NCI-H2107 treated with DMSO at 0.1 percent for 48 hours (cell line): Measurements from ENCODE around the gene FZD1.
A peak's percentile ranks its signal among the peaks of the same experiment; 100 is the strongest.

ENCODE experiments used
- DNase-seq: peaks from one replicate; lab custom pipeline; 2025; ENCODE audit not compliant: unreplicated experiment; lab: John Stamatoyannopoulos, UW

Gene FZD1

GRCh38 chr7:91264924-91265681 is 870 bp downstream of the FZD1 start:
- DNase-seq, result peak; percentile 55

- no peak for DNase-seq
Observed at GRCh38 chr7:91265693-91266066, 1.4 kb downstream of the FZD1 start.

- no peak for DNase-seq
Observed at GRCh38 chr7:91266067-91266688, 1.9 kb downstream of the FZD1 start.

DNA sequence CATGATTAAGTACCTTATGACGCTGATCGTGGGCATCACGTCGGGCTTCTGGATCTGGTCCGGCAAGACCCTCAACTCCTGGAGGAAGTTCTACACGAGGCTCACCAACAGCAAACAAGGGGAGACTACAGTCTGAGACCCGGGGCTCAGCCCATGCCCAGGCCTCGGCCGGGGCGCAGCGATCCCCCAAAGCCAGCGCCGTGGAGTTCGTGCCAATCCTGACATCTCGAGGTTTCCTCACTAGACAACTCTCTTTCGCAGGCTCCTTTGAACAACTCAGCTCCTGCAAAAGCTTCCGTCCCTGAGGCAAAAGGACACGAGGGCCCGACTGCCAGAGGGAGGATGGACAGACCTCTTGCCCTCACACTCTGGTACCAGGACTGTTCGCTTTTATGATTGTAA is 2.5 kb downstream of the FZD1 start:
- DNase-seq, result no peak

DNA sequence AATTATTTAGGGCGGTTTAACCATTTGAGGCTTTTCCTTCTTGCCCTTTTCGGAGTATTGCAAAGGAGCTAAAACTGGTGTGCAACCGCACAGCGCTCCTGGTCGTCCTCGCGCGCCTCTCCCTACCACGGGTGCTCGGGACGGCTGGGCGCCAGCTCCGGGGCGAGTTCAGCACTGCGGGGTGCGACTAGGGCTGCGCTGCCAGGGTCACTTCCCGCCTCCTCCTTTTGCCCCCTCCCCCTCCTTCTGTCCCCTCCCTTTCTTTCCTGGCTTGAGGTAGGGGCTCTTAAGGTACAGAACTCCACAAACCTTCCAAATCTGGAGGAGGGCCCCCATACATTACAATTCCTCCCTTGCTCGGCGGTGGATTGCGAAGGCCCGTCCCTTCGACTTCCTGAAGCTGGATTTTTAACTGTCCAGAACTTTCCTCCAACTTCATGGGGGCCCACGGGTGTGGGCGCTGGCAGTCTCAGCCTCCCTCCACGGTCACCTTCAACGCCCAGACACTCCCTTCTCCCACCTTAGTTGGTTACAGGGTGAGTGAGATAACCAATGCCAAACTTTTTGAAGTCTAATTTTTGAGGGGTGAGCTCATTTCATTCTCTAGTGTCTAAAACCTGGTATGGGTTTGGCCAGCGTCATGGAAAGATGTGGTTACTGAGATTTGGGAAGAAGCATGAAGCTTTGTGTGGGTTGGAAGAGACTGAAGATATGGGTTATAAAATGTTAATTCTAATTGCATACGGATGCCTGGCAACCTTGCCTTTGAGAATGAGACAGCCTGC is 3.1 kb downstream of the FZD1 start:
- DNase-seq, result no peak

GRCh38 chr7:91270372-91270771 is 6.1 kb downstream of the FZD1 start:
- no peak for DNase-seq

- no peak for DNase-seq
Observed at GRCh38 chr7:91276909-91277308, 12.7 kb downstream of the FZD1 start.

DNA sequence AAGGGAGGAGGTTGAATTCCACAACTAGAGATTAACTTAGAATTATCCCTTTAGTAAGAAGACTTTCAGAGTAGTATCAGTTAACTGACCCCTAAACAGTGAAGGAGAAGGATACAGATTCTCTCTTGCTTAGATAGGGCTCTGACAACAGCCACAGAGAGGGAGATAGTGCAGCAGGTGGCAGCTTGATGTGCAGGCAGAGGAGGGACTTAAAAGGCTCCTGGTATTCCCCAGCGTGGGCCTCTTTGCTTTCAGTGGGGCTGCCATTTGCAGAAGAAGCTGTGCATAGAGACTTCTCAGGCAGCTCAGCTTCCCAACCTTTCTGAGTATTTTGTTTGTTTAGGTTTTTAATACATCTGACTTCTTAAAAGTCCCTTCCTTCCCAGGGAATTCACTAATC is 16.0 kb downstream of the FZD1 start:
- no peak for DNase-seq

GRCh38 chr7:91280604-91281003 is 16.4 kb downstream of the FZD1 start:
- DNase-seq, result no peak

DNA sequence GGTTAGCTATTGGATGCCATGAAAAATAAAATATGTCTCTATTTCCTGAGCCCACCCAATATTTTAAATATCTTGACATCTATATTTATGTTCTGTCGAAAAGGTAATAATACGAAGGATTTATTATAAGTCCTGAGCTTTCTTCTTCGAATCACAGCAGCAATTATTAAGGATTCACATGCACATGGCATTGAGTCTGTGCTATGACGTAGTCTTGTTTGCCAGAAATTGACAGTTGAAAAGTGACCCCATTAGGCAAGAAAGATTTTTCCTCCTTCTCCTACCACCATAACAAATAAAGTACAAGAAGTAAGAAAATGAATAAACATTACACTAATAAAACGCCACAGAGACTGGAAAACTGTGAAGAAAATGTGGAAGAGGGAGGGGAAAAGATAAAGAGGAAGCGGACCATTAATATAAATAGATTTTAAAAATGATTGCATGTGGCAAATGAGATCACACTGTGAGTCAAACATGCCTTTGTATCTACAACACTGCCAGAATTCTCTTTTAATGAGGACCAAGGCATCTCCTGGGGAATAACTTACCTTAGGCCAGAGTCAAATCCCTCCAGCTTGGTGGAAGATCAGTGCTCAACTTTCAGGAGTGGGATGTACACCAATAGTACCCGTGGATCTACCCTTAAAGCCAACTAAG is 21.6 kb downstream of the FZD1 start:
- DNase-seq, result no peak

DNA sequence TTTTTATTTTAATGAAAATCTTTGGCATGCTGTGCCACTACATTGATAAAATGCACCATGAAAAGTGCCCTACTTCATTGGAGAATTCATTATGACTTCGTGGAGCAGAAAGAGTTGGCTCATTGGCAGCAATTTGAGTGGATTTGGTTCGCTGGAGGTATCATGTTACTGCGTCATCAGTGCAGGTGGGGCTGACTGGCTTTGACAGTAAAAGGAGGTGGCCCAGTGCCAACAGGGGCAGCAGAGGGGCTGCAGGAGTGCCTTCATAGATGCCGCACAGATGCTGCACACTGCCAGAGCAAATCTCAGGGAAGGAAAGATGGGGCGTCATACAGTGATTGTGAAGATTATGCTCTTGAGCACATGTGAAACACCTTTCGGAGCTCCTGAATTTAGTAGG is 22.2 kb downstream of the FZD1 start:
- DNase-seq, result peak; percentile 82

DNA sequence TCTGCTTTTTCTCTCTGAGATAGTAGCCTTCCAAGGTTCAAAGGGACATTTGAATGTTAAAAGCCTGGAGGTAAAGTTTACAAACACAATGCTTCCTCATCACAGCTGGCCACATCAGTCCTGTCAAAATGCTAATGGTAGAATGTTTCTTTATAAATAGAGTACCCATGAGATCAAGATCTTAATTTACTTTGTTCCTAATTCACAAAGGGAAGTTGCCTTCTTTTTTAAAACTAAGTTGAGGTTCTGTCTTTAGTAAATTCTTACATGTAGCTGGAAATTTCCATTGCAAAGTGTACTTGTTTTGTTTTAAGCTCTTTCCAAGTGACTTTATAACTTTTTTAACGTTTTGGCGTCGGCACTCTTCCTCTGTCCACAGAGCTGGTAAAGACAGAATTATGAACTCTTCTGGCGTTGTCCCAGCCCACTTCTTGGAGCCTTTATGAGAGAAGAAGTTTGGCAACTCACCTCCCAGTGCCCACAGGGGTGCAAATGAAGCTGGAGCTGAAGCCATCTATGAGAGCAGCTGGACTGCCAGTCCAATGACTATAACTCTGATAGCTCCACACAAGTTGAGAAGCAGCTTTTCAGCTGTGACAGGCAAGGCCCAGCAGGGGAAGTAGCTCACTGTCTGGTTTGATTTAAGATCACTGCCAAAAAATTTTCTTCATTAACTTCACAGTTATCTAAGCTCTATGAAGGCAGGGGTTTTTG is 23.3 kb downstream of the FZD1 start:
- no peak for DNase-seq

DNA sequence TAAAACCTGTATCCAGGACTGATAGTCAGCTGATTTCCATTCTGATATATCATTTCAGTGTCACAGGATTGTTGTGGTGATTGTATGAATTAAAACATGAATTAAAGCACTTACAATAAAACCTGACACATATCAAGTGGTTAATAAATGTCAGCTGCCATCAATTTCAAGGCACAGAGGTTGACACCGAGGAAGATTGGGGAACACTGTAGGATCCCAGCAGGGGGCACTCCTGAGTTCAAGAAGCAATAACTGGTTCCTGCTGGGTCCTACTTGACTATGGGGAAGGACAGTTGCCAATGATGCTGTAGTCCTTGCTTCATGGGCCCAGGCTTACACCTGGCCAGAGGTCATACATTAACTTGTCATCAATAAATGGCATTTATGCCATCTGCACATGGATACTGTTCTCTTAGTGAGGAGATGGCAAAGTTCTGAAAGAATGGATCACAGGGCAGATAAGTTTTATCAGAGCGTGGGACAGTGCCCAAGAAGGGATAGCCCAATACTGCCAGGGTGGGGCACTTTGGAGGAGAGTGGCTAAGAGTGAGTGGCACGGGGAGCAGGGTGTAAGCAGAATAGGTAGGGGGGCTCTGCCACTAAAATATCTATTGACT is 24.1 kb downstream of the FZD1 start:
- no peak for DNase-seq

DNA sequence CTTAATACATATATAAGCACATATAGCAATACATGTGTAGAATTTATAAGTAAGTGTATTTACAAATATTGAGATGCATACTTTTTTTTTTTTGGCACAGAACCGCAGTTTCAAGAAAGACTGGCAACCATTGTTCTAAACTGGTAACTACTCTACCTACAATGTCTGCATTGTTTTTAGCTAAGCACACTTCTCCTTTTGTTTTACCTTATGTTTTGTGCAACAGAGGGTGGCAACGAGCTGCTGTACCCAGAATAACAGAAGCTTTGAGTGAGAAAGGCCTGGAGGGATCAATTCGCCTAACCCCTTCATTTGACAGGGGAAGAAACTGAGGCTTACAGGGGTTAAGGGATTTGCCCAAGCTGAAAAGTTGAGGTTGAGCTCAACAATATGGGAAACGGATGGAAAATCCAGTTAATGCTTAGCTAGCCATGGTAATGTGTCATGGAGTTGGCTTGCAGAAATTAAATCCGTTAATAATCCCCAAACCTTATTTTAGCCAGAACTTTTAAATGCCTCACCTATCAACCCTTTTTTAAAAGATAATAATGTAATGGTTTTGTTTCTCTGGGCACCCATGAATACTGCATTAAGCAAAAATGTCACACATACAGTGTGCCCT is 25.5 kb downstream of the FZD1 start:
- no peak for DNase-seq

- no peak for DNase-seq
Observed at GRCh38 chr7:91291302-91291701, 27.1 kb downstream of the FZD1 start.

DNA sequence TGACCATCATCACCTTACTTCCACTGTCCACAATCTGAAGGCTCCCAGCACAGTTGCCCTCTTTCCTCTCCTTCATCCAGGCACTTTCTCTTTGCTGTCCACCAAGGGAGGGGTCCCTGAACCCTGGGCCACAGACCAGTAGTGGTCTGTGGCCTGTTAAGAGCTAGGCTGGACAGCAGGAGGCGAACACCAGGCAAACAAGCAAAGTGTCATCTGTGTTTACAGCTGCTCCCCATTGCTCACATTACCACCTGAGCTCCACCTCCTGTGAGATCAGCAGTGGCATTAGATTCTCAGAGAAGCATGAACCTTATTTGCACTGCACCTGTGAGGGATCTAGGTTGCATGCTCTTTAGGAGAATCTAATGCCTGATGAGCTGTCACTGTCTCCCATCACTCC is 27.7 kb downstream of the FZD1 start:
- no peak for DNase-seq

DNA sequence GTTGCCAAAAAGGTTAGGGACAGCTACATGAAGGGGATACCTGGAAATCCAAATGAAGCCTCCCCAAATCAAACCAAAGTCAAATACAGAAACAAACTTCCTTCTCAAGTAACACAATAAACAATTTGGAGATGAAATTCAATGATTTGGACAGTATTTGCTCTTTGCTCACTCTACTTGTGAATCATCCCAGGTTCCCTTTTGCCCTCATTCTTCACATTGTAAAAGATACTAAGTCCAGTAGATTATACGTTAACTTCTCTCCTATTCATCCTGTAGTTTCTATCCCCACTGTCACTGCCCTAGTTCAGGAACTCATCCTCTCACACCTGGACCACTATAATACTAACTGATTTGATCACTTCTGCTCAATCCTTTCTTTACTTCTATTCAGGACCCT is 28.3 kb downstream of the FZD1 start:
- no peak for DNase-seq

- no peak for DNase-seq
Observed at GRCh38 chr7:91293136-91293535, 28.9 kb downstream of the FZD1 start.

GRCh38 chr7:91293840-91294239 is 29.6 kb downstream of the FZD1 start:
- no peak for DNase-seq

DNA sequence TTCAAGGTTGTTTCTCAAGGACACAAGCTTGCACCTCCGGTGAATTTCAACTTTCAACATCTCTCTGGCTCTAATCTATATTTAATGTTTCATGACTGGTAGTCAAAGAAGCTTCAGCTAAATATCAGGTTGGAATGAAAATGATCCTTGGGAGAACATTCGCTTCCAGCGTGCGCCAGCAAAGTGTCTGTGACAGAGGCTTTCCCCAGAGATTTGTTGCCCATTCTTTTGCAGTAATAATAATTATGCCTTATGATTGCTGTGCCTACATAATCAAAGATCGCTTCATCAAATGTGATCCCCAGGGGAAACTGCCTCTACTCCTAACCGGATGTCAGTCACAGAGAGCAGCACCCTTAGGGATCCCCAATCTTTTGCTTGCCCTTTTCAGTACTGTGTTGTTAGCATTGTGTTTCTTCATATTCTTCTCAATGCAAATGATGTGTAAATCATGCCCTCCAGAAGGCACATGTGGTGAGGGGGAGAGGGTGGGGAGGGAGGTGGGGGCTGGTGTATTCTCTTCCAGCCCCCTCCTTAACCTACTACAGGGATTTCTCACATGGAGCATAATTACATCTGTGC is 30.5 kb downstream of the FZD1 start:
- no peak for DNase-seq
